ENCODE data around the gene RFNG. TPM values are rescaled to one million over a fixed set of nuclear protein-coding genes. Genes with fewer than 3 reads are reported as not detected.

RFNG gene
- total and polyA plus RNA-seq, 2 of the 4 experiments (the other 2 are of a cell fraction): 6.8 to 47.3 TPM

DNA sequence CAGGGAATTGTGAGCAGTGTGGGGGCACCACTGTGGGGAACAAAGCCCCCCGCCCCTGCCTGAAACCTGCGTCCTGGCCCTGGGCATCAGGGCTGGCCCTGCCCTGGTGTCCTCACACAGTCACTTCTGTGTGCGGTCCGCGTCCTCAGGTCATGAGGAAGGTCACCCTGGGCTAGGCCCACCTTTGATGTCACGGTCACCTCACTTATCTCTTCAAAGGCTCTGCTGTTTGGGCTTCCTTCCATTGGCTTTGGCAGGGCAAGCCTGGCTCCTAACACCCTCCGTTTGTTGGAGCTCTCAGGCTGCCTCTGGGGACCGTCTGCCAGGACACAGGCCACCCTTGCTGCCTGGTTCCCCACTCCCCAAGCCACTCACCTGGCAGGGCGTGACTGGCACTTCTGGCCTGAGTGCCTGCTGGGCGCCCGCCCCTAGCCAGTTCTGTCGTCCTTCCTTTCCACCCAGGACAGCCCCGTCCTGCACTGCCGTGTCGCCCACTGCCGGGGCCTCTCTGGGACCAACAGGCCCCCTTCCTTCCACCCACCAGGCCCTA lies 37.8 kb downstream of the RFNG start:
- Histone ChIP-seq H4K8ac (ENCODE audit: low read depth in 2 of 2, low read length in 2 of 2) (no peak overlapping the region), H2AFZ (replicated peaks; ENCODE audit: low read length, poor library complexity) (no peak overlapping the region), H4K20me1 (ENCODE audit: insufficient read depth, low read length) (no peaks in the 10 kb centered on the region; the same call in 1 of the 2 replicates), H3K4ac (ENCODE audit: low read depth, low read length) (no peak overlapping the region), H3K56ac (ENCODE audit: extremely low read depth, insufficient read depth, low read length) (no peak overlapping the region), H2BK120ac (ENCODE audit: low read depth, low read length) (no peak overlapping the region), H2BK15ac (ENCODE audit: low read depth, low read length) (no peak overlapping the region), H3K9ac (ENCODE audit: low read depth, low read length) (no peak overlapping the region), H2AK9ac (replicated peaks; ENCODE audit: low read depth, low read length, poor library complexity) (peak overlapping the region; percentile 72), H3K4me2 (ENCODE audit: low read depth, low read length) (no peak overlapping the region), H3K9me3 (ENCODE audit: control insufficient read depth, insufficient read depth, low read length) (no peaks in the 10 kb centered on the region), H3K79me1 (ENCODE audit: low read depth in 1 of 2, low read length in 2 of 2) (no peaks in the 10 kb centered on the region), H2BK20ac (ENCODE audit: low read depth, low read length) (no peak overlapping the region), H3K23ac (ENCODE audit: low read depth, low read length) (no peak overlapping the region), H4K91ac (ENCODE audit: insufficient read depth, low read depth, low read length) (no peak overlapping the region), H4K5ac (ENCODE audit: low read depth, low read length) (no peak overlapping the region), H3K9me1 (ENCODE audit: insufficient read depth, low read length) (no peaks in the 10 kb centered on the region), H3K27ac (ENCODE audit: insufficient read depth, low read length) (no peak overlapping the region), H3K27me3 (ENCODE audit: control insufficient read depth, insufficient read depth, low read length) (no peaks in the 10 kb centered on the region), H3K4me3 (ENCODE audit: insufficient read depth, low read depth, low read length) (no peak overlapping the region), H2BK5ac (ENCODE audit: low read depth, low read length, poor library complexity, severe bottlenecking) (no peak overlapping the region), H3K14ac (replicated peaks; ENCODE audit: low read depth, low read length) (no peak overlapping the region), H3K18ac (ENCODE audit: low read depth, low read length) (no peak overlapping the region), H2AK5ac (ENCODE audit: low read depth, low read length) (0 out of 2 replicates have a peak overlapping the region, but pooled peaks have one; percentile 16), H3K4me1 (ENCODE audit: control insufficient read depth, insufficient read depth, low read length) (no peaks in the 10 kb centered on the region), H3K36me3 (ENCODE audit: control insufficient read depth, insufficient read depth, low read length) (peaks cover 10% of the 10 kb centered on the region; the same call in 1 of the 2 replicates)
- in situ Hi-C loops (cut with MboI; ENCODE audit: low sequenced_read_pairs): no loop called here
- dilution Hi-C loops (cut with HindIII; ENCODE audit: low sequenced_read_pairs, unreplicated experiment): no loop called here
- no peak for ATAC-seq (ENCODE audit: low read depth)
- no peak for TF ChIP-seq RAD21 (IDR thresholded peaks at IDR 0.05; ENCODE audit: low read length)
- TF ChIP-seq, protein P1, sequence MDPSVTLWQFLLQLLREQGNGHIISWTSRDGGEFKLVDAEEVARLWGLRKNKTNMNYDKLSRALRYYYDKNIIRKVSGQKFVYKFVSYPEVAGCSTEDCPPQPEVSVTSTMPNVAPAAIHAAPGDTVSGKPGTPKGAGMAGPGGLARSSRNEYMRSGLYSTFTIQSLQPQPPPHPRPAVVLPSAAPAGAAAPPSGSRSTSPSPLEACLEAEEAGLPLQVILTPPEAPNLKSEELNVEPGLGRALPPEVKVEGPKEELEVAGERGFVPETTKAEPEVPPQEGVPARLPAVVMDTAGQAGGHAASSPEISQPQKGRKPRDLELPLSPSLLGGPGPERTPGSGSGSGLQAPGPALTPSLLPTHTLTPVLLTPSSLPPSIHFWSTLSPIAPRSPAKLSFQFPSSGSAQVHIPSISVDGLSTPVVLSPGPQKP (IDR thresholded peaks at IDR 0.05; ENCODE audit: borderline replicate concordance, low read depth, low read length): no peak
- TF ChIP-seq, protein P2, sequence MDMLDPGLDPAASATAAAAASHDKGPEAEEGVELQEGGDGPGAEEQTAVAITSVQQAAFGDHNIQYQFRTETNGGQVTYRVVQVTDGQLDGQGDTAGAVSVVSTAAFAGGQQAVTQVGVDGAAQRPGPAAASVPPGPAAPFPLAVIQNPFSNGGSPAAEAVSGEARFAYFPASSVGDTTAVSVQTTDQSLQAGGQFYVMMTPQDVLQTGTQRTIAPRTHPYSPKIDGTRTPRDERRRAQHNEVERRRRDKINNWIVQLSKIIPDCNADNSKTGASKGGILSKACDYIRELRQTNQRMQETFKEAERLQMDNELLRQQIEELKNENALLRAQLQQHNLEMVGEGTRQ (IDR thresholded peaks at IDR 0.05; ENCODE audit: low read depth, low read length): no peak
- DNase-seq: no peak
- WGBS, 2 experiments (ENCODE audit: extremely low coverage in 2 of 2, insufficient read length in 1 of 2): 96% methylated on average over 12 of the region's 16 CpGs; no CpG with 5 or more reads in 1 of the 2 experiments
- ChIA-PET POLR2A (ENCODE audit: unreplicated experiment) (no interaction called here), CTCF (no interaction called here)
- BruUV-seq (replicated peaks): no TSS peak
- intact Hi-C loops (cut with micrococcal nuclease): no loop called here
